HG03439 (cell line): ENCODE data around the gene NTF4.
"Not testable (repeated sequence)": the region's sequence is repeated elsewhere in the genome, so short reads cannot be mapped to it uniquely, and the experiment has no call there.

Experiments
- ATAC-seq: cut with Tn5 transposase; IDR thresholded peaks from one replicate; pipeline ENCODE4 v1.9.1; 2021; ENCODE audit warnings: mild to moderate bottlenecking, moderate library complexity; ENCODE audit not compliant: unreplicated experiment

The NTF4 gene

GRCh38 chr19:49057636-49058234 lies 6.9 kb downstream of the NTF4 start, which contains the start of gene CGB7:
Gene CGB7 (minus strand): TSS chr19:49057749. CDS start chr19:49055375, 2,374 bp downstream.
- no peak for ATAC-seq

DNA sequence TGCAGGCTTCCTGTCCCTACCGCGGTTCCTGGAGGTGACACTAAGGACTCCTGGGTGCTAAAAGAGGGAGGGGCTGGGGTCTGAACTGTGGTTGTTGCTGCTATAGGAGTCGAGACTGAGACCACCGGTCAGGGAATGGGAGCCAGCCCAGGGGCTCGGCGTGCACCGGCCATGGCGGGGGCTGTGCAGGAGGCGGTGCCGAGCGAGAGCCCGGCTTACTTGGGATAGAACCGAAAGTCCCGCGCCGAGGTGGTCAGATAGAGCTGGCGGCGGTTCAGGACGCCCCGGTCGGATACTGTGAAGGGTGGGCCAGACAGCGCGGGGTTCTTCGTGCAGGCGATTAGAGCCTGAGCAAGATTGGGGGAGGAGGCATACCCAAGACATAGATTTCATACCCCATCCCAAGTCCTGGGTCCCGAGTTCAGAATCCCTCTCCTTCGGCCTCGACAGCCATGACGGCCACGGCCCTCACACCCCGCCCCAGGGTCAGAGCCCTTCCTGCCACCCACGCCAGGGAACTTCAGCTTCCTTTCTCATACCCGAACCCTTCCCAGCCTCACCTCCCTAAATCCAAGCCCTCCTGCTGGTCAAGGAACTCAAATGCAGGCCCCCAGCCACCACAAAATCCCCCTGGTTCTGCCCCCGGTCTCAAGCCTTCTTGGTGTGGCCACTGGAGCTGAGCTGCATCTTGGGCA lies 7.6 kb downstream of the NTF4 start:
- ATAC-seq, result not testable (repeated sequence)

GRCh38 chr19:49056101-49056901 lies 8.3 kb downstream of the NTF4 start:
- ATAC-seq, result no peak

DNA sequence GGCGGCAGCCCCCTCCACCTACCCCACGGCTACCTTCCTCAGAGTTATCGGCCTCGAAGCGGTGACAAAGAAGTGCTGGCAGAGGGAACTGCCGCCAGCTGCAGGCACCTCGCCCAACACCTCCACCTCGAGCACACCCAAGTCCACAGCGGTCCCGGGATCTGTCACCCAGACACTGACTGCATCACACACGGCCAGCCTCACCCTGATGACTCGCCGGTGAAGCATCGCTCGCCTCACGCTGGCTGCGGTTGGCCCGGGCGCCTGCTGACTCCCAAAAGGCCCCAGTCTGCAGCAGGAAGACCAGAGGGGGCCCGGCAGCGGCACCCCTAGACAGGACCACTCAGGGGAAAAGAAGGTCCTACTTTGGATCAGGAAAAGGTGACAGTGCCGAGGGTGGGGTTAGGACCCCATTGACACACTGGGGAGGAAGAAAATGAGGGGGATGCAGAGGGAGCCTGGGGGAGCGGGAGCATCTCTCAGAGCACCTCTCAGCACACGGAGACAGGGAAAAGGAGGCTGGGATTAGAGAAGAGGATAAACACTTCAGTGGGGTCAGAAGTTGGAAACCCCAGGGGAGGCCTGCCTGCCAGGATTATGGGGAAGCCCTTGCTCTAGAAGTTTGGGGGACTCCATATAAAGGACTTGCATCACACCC lies 14.1 kb downstream of the NTF4 start:
- ATAC-seq, result not testable (repeated sequence)

DNA sequence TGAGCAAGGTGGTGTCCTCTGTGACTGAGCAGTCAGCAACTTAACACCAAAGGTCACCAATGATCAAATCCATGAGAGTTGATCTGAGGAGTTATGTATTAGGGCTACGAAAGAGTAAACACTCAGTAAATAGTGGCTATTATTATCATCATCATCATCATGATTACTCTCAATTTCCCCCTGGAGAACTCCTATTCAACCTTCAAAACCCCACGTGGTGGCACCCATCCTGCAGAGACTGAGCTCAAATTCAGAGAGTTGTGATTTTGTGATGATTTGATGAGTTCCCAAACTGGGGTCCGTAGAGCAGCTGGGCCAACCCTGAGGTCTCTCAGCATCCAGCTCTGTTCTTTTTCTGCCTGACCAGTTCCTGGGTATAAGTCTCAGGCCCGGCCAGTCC lies 14.8 kb downstream of the NTF4 start:
- ATAC-seq, result not testable (repeated sequence)

- ATAC-seq, result not testable (repeated sequence)
These were observed 15.6 kb downstream of the NTF4 start, which contains the start of gene CGB8 for GRCh38 chr19:49049011-49049410. Gene CGB8 (minus strand): TSS chr19:49049111. CDS start chr19:49048739, 372 bp downstream.

- ATAC-seq, result not testable (repeated sequence)
These were observed 21.1 kb downstream of the NTF4 start, which contains the start of gene CGB5 for GRCh38 chr19:49043548-49043947. Gene CGB5 (plus strand): TSS chr19:49043848. CDS start chr19:49044210, 362 bp downstream.

DNA sequence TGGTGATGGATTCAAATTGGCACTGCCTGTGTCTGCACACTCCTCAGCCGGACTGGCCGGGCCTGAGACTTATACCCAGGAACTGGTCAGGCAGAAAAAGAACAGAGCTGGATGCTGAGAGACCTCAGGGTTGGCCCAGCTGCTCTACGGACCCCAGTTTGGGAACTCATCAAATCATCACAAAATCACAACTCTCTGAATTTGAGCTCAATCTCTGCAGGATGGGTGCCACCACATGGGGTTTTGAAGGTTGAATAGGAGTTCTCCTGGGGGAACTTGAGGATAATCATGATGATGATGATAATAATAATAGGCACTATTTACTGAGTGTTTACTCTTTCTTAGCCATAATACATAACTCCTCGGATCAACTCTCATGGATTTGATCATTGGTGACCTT lies 22.0 kb downstream of the NTF4 start:
- not testable (repeated sequence) for ATAC-seq

- ATAC-seq, result no peak
These were observed 22.4 kb downstream of the NTF4 start for GRCh38 chr19:49042177-49042576.

DNA sequence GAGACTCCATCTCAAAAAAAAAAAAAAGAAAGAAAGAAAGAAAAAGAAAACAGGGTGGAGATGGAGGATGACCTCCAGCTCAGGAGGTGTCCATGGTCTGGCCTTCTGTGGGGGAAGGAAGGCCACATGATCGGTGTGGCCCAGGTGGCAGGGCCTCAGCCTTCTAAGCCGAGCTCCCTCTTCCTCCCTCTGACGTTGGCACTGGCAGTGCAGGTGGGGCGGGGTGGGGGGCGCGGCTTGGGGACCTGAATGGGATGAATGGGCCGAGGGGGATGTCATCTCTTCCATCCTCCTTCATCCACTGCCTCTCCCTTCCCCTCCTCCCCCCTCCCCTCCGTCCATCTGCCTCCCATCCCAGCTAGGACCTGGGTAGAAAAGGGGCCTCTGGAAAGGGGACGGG lies 24.9 kb downstream of the NTF4 start:
- ATAC-seq, result not testable (repeated sequence)

DNA sequence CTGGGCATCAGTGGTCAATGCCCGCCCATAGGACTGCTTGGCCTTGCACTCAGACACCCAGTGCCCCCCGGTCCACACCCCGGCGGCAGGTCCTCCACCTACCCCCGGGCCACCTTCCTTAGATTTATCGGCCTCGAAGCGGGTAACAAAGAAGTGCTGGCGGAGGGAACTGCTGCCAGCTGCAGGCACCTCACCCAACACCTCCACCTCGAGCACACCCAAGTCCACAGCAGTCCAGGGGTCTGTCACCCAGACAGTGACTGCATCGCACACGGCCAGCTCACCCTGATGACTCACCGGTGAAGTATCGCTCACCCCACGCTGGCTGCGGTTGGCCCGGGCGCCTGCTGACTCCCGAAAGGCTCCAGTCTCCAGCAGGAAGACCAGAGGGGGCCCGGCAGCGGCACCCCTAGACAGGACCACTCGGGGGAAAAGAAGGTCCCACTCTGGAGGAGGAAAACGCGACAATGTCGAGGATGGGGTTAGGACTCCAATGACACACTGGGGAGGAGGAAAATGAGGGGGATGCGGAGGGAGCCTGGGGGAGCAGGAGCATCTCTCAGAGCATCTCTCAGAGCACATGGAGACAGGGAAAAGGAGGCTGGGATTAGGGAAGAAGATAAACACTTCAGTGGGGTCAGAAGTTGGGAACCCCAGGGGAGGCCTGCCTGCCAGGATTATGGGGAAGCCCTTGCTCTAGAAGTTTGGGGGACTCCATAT lies 25.9 kb downstream of the NTF4 start:
- ATAC-seq, result not testable (repeated sequence)

DNA sequence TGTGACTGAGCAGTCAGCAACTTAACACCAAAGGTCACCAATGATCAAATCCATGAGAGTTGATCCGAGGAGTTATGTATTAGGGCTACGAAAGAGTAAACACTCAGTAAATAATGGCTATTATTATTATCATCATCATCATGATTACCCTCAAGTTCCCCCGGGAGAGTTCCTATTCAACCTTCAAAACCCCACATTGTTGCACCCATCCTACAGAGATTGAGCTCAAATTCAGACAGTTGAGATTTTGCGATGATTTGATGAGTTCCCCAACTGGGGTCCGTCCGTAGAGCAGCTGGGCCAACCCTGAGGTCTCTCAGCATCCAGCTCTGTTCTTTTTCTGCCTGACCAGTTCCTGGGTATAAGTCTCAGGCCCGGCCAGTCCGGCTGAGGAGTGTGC lies 26.5 kb downstream of the NTF4 start:
- ATAC-seq, result not testable (repeated sequence)

DNA sequence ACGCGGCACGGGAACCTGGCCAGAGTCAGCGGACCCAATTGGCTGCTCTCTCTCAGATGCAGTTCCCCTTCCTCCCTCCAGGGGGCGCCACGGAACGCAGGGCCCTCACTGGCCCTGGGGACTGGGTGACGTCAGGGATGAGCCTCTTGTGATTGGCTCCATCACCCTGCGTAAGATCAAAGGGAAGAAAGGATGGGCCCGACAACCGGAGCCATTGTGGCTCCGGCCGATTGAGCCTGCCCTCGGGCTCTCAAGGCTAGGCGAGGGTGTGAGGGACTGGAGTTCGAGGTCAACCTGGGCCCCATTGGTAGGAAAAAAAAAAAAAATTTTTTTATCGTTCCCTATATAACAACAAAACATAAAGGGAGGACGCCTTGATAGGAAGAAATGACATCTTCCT lies 27.8 kb downstream of the NTF4 start, which contains the start of gene CGB1:
Gene CGB1, minus strand, starts transcription at position 81 of the 400 bp plus-strand sequence. CDS start 184 bp downstream, outside the sequence.
- ATAC-seq, result not testable (repeated sequence)

DNA sequence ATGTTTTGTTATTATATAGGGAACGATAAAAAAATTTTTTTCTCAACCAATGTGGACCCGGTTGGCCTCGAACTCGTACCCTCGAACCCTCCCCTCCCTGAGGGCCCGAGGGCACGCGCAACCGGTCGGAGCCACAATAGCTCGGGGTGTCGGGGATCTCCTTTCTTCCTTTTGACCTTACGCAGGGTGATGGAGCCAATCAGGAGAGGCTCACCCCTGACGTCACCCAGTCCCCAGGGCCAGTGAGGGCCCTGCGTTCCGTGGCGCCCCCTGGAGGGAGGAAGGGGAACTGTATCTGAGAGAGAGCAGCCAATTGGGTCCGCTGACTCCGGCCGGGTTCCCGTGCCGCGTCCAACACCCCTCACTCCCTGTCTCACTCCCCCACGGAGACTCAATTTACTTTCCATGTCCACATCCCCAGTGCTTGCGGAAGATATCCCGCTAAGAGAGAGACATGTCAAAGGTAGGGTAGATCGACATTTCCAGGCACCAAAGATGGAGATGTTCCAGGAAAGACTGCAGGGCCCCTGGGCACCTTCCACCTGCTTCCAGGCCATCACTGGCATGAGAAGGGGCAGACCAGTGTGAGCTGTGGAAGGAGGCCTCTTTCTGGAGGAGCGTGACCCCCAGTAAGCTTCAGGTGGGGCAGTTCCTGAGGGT lies 32.8 kb downstream of the NTF4 start, which contains the start of gene CGB2:
Gene CGB2, plus strand, starts transcription at position 249 of the 660 bp plus-strand sequence. Its CDS starts 206 bp downstream, at position 455.
- not testable (repeated sequence) for ATAC-seq

- ATAC-seq, result not testable (repeated sequence)
These were observed 34.3 kb downstream of the NTF4 start for GRCh38 chr19:49030323-49030722.

DNA sequence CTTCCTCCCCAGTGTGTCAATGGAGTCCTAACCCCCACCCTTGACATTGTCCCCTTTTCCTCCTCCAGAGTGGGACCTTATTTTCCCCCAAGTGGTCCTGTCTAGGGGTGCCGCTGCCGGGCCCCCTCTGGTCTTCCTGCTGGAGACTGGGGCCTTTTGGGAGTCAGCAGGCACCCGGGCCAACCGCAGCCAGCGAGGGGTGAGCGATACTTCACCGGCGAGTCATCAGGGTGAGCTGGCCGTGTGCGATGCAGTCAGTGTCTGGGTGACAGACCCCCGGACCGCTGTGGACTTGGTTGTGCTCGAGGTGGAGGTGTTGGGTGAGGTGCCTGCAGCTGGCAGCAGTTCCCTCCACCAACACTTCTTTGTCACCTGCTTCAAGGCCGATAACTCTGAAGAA lies 34.9 kb downstream of the NTF4 start:
- ATAC-seq, result not testable (repeated sequence)

- ATAC-seq, result not testable (repeated sequence)
These were observed 35.9 kb downstream of the NTF4 start for GRCh38 chr19:49028686-49029085.

GRCh38 chr19:49025599-49025998 lies 39.0 kb downstream of the NTF4 start:
- not testable (repeated sequence) for ATAC-seq

GRCh38 chr19:49025088-49025487 lies 39.5 kb downstream of the NTF4 start:
- not testable (repeated sequence) for ATAC-seq
